Activated CD4-positive, alpha-beta T cell treated with anti-CD3 and anti-CD28 coated beads for 36 hours (primary cell): ENCODE data around the gene EDA. TPM values are rescaled to one million over a fixed set of nuclear protein-coding genes. Genes with fewer than 3 reads are reported as not detected.

Experiments
- ATAC-seq: fragments of 200-7000 bp; cut with Tn5 transposase; one replicate; pipeline ENCODE4 v1.10.0; 2021; ENCODE audit warnings: mild to moderate bottlenecking, moderate library complexity
- CTCF ChIA-PET: fragments of 350-600 bp; sonication (Branson Sonifier 250); formaldehyde crosslinking; loops from one replicate; lab custom pipeline; 2021; ENCODE audit warnings: antibody characterized with exemption; lab: Charles Lee
- POLR2A ChIA-PET: fragments of 350-600 bp; sonication (Branson Sonifier 250); formaldehyde crosslinking; loops from one replicate; lab custom pipeline; 2021; ENCODE audit warnings: antibody characterized with exemption, inconsistent platforms; lab: Charles Lee
- DNase-seq: peaks from one replicate; pipeline ENCODE4 v3.0.0-alpha.2; 2020
- H3K27ac Mint-ChIP-seq: one replicate; pipeline ENCODE4 v1.8.0; 2021; ENCODE audit warnings: mixed read lengths
- H3K27me3 Mint-ChIP-seq: one replicate; pipeline ENCODE4 v1.8.0; 2021; ENCODE audit warnings: mixed read lengths
- H3K36me3 Mint-ChIP-seq: one replicate; pipeline ENCODE4 v1.8.0; 2021; ENCODE audit warnings: low read depth, mixed read lengths
- H3K4me1 Mint-ChIP-seq: one replicate; pipeline ENCODE4 v1.8.0; 2021; ENCODE audit warnings: mixed read lengths
- H3K4me3 Mint-ChIP-seq: one replicate; pipeline ENCODE4 v1.8.0; 2021; ENCODE audit warnings: mild to moderate bottlenecking, moderate library complexity, mixed read lengths
- H3K9me3 Mint-ChIP-seq: one replicate; pipeline ENCODE4 v1.8.0; 2021; ENCODE audit warnings: low read depth, mixed read lengths
- intact Hi-C, 2 experiments: fragments of 100-400 bp; cut with DNase I in 1 of 2; cut with micrococcal nuclease in 1 of 2; formaldehyde crosslinking; loops; one replicate each; pipeline versions ENCODE4 v1.14.2 to v1.15.1; 2022 to 2024; cut with DNase I, micrococcal nuclease
- total RNA-seq, 2 experiments: library from RNA; stranded (reverse); gene quantifications; one replicate each; pipeline ENCODE4 v1.2.3, GENCODE V29; 2021

The EDA gene
- total RNA-seq, 2 experiments from 2014 or later: 0.73 to 1.1 TPM

DNA sequence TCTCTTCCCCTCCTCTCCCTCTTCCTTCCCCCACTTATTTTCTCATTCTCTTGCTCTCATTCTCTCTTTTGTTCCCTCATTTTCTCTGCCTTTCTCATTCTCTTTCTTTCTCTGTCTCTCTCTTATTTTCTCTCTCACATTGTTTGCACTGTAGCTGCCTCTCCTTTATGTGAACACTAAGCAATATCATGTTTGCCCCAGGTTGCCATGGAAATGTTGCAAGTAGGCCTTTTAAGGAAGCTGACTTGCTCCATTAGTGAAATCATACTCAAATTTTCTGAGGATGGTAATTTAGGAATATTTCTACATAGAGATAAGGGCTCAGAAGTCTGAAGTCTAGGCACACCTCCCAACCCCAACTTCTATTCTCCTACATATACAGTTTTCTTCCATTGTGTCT, 130.1 kb downstream of the EDA start:
- Mint-ChIP-seq H3K9me3 (peaks cover 5% of the 10 kb centered on the region), H3K4me3 (no peak overlapping the region), H3K27ac (no peak overlapping the region), H3K36me3 (no peaks in the 10 kb centered on the region), H3K27me3 (no peaks in the 10 kb centered on the region), H3K4me1 (no peaks in the 10 kb centered on the region)
- ATAC-seq (no peak), DNase-seq (no peak)
- CTCF ChIA-PET: no interaction called here
- intact Hi-C loops: no loop called here
- POLR2A ChIA-PET: no interaction called here

- intact Hi-C loops: no loop called here
- Mint-ChIP-seq H3K27ac (no peak overlapping the region), H3K4me1 (no peaks in the 10 kb centered on the region), H3K9me3 (peaks cover 5% of the 10 kb centered on the region), H3K36me3 (no peaks in the 10 kb centered on the region), H3K27me3 (no peaks in the 10 kb centered on the region), H3K4me3 (no peak overlapping the region)
- ChIA-PET CTCF (no interaction called here), POLR2A (no interaction called here)
- DNase-seq (no peak), ATAC-seq (no peak)
These were observed 132.1 kb downstream of the EDA start for GRCh38 chrX:69748055-69748454.

GRCh38 chrX:69759921-69760625, 144.2 kb downstream of the EDA start:
- Mint-ChIP-seq H3K9me3 (no peaks in the 10 kb centered on the region), H3K36me3 (no peaks in the 10 kb centered on the region), H3K27ac (no peak overlapping the region), H3K27me3 (no peaks in the 10 kb centered on the region), H3K4me3 (no peak overlapping the region), H3K4me1 (no peaks in the 10 kb centered on the region)
- CTCF ChIA-PET: interaction anchor here (0.6 kb wide), 1 partner anchor 33 kb away, joined by 5 read pairs; no protein-coding TSS in a partner anchor
- POLR2A ChIA-PET: no interaction called here
- no peak for ATAC-seq
- intact Hi-C loops: no loop called here
- no peak for DNase-seq

DNA sequence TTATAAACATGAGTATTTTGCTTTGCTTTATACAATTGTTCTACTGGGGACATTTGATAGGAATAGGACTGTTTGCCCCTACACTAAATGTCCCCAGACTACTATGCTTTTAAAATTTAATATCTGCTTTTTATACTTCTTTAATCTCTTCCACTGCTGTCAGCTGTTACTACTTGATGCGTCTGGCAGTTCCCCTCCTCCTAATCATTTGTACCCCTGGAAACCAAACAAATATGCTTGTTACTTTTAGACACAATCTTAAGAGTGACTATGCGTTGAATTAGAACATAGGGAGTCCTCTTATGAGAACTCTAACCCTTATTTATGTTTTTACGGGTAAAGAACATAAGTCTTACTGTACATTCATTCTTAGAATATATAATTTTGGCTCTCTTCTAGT, 145.7 kb downstream of the EDA start:
- no peaks in the 10 kb centered on the region for H3K4me1 Mint-ChIP-seq
- H3K27me3 Mint-ChIP-seq: no peaks in the 10 kb centered on the region
- ChIA-PET CTCF (no interaction called here), POLR2A (no interaction called here)
- intact Hi-C loops: no loop called here
- no peaks in the 10 kb centered on the region for H3K36me3 Mint-ChIP-seq
- H3K4me3 Mint-ChIP-seq: no peak overlapping the region
- no peaks in the 10 kb centered on the region for H3K9me3 Mint-ChIP-seq
- ATAC-seq: no peak
- H3K27ac Mint-ChIP-seq: no peak overlapping the region
- DNase-seq: no peak

DNA sequence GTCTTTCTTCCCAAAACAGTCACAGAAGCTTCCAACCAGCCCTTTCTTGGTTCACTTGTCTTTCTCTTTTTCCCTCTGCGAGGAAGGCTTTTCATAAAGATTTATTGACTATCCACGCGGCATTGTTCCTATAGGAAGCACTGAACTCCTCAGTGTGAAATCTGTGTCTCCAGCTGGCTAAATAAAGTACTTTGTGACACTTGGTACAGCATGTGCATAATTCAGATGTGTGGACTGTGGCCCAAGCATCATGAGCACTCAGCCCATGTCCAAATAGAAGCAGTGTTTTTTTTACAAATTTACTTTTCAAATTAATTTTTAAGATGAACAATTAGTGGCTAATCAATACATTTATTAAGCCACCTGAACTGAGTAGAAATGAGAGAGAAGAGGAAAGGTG, 146.4 kb downstream of the EDA start:
- H3K27ac Mint-ChIP-seq: no peak overlapping the region
- DNase-seq (no peak), ATAC-seq (no peak)
- H3K27me3 Mint-ChIP-seq: no peaks in the 10 kb centered on the region
- H3K9me3 Mint-ChIP-seq: no peaks in the 10 kb centered on the region
- ChIA-PET POLR2A (no interaction called here), CTCF (no interaction called here)
- H3K36me3 Mint-ChIP-seq: no peaks in the 10 kb centered on the region
- intact Hi-C loops: no loop called here
- no peaks in the 10 kb centered on the region for H3K4me1 Mint-ChIP-seq
- H3K4me3 Mint-ChIP-seq: no peak overlapping the region

DNA sequence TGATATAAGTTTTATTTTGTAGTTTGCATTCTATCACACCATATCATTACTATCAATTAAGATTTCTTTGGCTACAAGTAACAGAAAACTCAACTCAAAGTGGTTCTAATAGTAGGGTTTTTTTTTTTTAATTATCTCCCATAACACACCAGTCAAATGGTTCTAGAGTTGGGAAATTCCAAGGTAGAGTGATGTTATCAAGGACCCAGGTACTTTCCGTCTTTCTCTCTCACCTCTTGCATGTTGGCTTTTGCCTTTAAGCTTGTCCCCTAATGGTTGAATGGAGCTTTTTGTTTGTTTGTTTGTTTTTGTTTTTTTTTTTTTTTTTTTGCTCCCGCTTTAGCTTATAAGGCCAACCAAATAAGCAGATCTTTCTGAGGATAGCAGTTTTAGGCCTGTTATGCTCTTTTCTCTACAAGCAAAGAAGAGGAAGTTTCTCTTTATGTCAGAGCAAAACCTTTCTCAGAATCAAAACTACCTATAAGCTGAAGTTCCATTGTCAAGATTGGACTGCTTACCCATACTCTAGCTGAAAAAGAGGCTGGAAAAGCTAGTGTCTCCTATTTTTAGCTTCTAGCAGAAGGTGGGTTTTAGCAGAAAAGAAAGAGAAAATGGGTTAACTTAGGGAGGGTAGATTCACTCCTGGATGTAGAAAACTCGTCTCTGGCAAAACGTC, 177.5 kb downstream of the EDA start:
- Mint-ChIP-seq H3K9me3 (no peaks in the 10 kb centered on the region), H3K4me3 (no peak overlapping the region), H3K36me3 (no peaks in the 10 kb centered on the region), H3K4me1 (no peaks in the 10 kb centered on the region), H3K27ac (no peak overlapping the region), H3K27me3 (no peaks in the 10 kb centered on the region)
- ChIA-PET POLR2A (no interaction called here), CTCF (interaction anchor here (0.7 to 1.0 kb wide), 2 partner anchors 34 to 320 kb away, joined by 4 to 5 read pairs; no protein-coding TSS in a partner anchor)
- ATAC-seq (no peak), DNase-seq (no peak)
- intact Hi-C loops: no loop called here

GRCh38 chrX:69795702-69796101, 179.8 kb downstream of the EDA start:
- ATAC-seq (no peak), DNase-seq (no peak)
- ChIA-PET CTCF (no interaction called here), POLR2A (no interaction called here)
- H3K27ac Mint-ChIP-seq: no peak overlapping the region
- H3K36me3 Mint-ChIP-seq: no peaks in the 10 kb centered on the region
- no peaks in the 10 kb centered on the region for H3K4me1 Mint-ChIP-seq
- H3K4me3 Mint-ChIP-seq: no peak overlapping the region
- H3K9me3 Mint-ChIP-seq: peaks cover 2% of the 10 kb centered on the region
- no peaks in the 10 kb centered on the region for H3K27me3 Mint-ChIP-seq
- intact Hi-C loops: no loop called here

DNA sequence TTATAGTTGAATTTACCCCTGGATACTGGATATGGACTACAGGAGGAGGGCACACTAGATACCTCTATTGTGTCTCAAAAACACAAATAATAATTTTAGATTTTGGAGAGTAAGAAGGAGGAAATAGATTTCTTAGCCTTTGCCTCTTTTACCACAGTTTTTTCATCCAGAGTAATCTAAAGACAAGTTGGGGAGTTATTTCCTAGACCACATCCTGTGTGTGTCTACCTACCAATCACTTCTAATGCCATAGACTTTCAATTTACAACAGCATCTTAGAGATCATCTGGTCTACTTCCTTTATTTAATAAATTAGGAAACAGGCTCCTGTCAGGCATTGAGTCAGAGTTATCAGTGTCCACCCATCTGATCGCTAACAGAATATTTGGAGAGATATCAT, 191.5 kb downstream of the EDA start:
- peaks cover 2% of the 10 kb centered on the region for H3K4me1 Mint-ChIP-seq
- no peaks in the 10 kb centered on the region for H3K27me3 Mint-ChIP-seq
- intact Hi-C loops: no loop called here
- H3K9me3 Mint-ChIP-seq: no peaks in the 10 kb centered on the region
- ChIA-PET CTCF (no interaction called here), POLR2A (no interaction called here)
- DNase-seq (no peak), ATAC-seq (no peak)
- H3K4me3 Mint-ChIP-seq: no peak overlapping the region
- H3K36me3 Mint-ChIP-seq: no peaks in the 10 kb centered on the region
- H3K27ac Mint-ChIP-seq: no peak overlapping the region

- ChIA-PET POLR2A (no interaction called here), CTCF (no interaction called here)
- H3K27ac Mint-ChIP-seq: no peak overlapping the region
- no peaks in the 10 kb centered on the region for H3K36me3 Mint-ChIP-seq
- intact Hi-C loops: no loop called here
- H3K9me3 Mint-ChIP-seq: no peaks in the 10 kb centered on the region
- no peak overlapping the region for H3K4me3 Mint-ChIP-seq
- ATAC-seq (peak; percentile 51), DNase-seq (no peak)
- H3K27me3 Mint-ChIP-seq: no peaks in the 10 kb centered on the region
- H3K4me1 Mint-ChIP-seq: peaks cover 2% of the 10 kb centered on the region
These were observed 192.5 kb downstream of the EDA start for GRCh38 chrX:69808375-69808774.

- H3K4me1 Mint-ChIP-seq: no peaks in the 10 kb centered on the region
- no peak for ATAC-seq
- no peak for DNase-seq
- H3K36me3 Mint-ChIP-seq: no peaks in the 10 kb centered on the region
- H3K9me3 Mint-ChIP-seq: peaks cover 5% of the 10 kb centered on the region
- CTCF ChIA-PET: no interaction called here
- POLR2A ChIA-PET: no interaction called here
- no peaks in the 10 kb centered on the region for H3K27me3 Mint-ChIP-seq
- no peak overlapping the region for H3K4me3 Mint-ChIP-seq
- intact Hi-C loops: no loop called here
- H3K27ac Mint-ChIP-seq: no peak overlapping the region
These were observed 197.8 kb downstream of the EDA start for GRCh38 chrX:69813677-69814076.

- DNase-seq: no peak
- no peak overlapping the region for H3K27ac Mint-ChIP-seq
- no peaks in the 10 kb centered on the region for H3K4me1 Mint-ChIP-seq
- H3K4me3 Mint-ChIP-seq: no peak overlapping the region
- CTCF ChIA-PET: no interaction called here
- intact Hi-C loops: no loop called here
- POLR2A ChIA-PET: no interaction called here
- no peak for ATAC-seq
- H3K27me3 Mint-ChIP-seq: no peaks in the 10 kb centered on the region
- peaks cover 5% of the 10 kb centered on the region for H3K9me3 Mint-ChIP-seq
- no peaks in the 10 kb centered on the region for H3K36me3 Mint-ChIP-seq
These were observed 199.2 kb downstream of the EDA start for GRCh38 chrX:69815063-69815462.

GRCh38 chrX:69815519-69815918, 199.6 kb downstream of the EDA start:
- H3K27me3 Mint-ChIP-seq: no peaks in the 10 kb centered on the region
- no peak overlapping the region for H3K27ac Mint-ChIP-seq
- DNase-seq (no peak), ATAC-seq (no peak)
- no peak overlapping the region for H3K4me3 Mint-ChIP-seq
- ChIA-PET POLR2A (no interaction called here), CTCF (no interaction called here)
- intact Hi-C loops: no loop called here
- peaks cover 5% of the 10 kb centered on the region for H3K9me3 Mint-ChIP-seq
- H3K36me3 Mint-ChIP-seq: no peaks in the 10 kb centered on the region
- H3K4me1 Mint-ChIP-seq: no peaks in the 10 kb centered on the region
